Eye (tissue), 1 donor: ENCODE results near the gene RUSF1.
"Not testable (repeated sequence)": the region's sequence is repeated elsewhere in the genome, so short reads cannot be mapped to it uniquely, and the experiment has no call there.

Experiments used
- DNase-seq: peaks from one replicate; pipeline ENCODE4 v3.0.0-alpha.2; 2015

RUSF1 gene

GRCh38 chr16:31513884-31514283, 5.7 kb upstream of the RUSF1 start:
- no peak for DNase-seq

- DNase-seq = no peak
Measured at GRCh38 chr16:31513126-31513525, 4.9 kb upstream of the RUSF1 start.

- DNase-seq = no peak
Measured at GRCh38 chr16:31508706-31509195, 560 bp upstream of the RUSF1 start.

DNA sequence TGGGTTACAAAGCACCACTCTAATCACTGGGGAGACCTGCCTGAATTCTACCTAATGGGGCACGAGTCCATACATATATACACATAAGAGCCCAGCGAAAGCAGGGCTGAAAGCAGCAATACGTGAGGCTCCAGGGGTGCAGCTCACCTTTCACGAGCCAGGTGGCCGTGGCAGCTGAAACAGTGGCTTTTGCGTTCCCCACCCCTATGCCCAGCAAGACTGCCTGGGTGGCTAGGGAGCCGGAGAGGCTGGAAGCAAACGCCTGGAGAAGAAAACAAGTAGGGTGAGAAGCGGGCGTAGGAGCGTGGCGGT, 618 bp downstream of the RUSF1 start:
- no peak for DNase-seq

- no peak for DNase-seq
Measured at GRCh38 chr16:31505483-31505882, 2.7 kb downstream of the RUSF1 start.

DNA sequence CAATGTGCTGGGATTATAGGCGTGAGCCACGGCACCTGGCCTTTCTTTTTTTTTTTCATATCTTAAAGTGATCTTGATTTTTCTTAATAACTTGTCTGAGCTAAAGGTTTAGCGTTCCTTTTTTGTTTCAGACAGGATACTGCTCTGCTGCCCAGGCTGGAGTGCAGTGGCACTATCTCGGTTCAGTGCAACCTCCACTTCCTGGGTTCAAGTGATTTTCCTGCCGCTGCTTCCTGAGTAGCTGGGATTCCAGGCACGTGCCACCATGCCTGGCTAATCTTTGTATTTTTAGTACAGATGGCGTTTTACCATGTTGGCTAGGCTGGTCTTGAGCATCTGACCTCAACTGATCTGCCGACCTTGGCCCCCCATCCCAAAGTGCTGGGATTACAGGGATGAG, 4.0 kb downstream of the RUSF1 start:
- DNase-seq = no peak

DNA sequence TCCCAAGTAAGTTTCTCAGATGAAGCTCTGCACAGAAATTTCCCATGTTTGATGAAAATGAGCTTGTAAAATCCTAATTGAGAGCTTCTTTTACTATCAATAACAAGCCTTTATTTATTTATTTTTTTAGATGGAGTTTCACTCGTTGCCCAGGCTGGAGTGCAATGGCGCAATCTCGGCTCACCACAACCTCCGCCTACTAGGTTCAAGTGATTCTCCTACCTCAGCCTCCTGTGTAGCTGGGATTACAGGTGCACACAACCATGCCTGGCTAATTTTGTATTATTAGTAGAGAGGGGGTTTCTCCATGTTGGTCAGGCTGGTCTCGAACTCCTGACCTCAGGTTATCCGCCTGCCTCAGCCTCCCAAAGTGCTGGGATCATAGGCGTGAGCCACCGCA, 4.6 kb downstream of the RUSF1 start:
- not testable (repeated sequence) for DNase-seq

GRCh38 chr16:31502981-31503380, 5.2 kb downstream of the RUSF1 start:
- no peak for DNase-seq

- DNase-seq = no peak
Measured at GRCh38 chr16:31501966-31502348, 6.2 kb downstream of the RUSF1 start.

- DNase-seq = no peak
Measured at GRCh38 chr16:31501226-31501965, 6.8 kb downstream of the RUSF1 start.

- DNase-seq = no peak
Measured at GRCh38 chr16:31499928-31500327, 8.3 kb downstream of the RUSF1 start.

DNA sequence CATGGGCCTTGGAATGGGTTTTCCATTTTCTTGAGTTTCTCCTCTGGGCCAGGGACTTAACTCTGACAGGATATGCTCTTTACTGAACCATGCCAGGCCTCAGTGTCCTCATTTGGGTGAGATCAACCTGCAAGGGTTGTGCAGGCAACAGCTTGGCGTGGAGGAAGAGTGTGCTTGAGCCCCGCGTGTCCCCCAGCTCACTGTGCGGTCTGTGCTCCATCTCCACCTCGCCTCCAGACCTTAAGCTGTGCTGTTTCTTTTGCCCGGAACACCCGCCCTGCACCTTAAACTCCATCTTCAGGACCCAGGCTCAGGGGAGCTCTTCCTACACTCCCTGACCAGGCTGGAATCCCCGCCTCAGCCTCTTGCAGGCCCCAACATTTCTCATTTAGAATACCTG, 9.7 kb downstream of the RUSF1 start:
- DNase-seq = no peak

- no peak for DNase-seq
Measured at GRCh38 chr16:31496670-31497069, 11.5 kb downstream of the RUSF1 start.

GRCh38 chr16:31493506-31494125, 14.6 kb downstream of the RUSF1 start:
- no peak for DNase-seq

GRCh38 chr16:31491778-31492418, 16.3 kb downstream of the RUSF1 start:
- no peak for DNase-seq

GRCh38 chr16:31489616-31490584, 18.3 kb downstream of the RUSF1 start:
- no peak for DNase-seq

- no peak for DNase-seq
Measured at GRCh38 chr16:31489298-31489564, 19.0 kb downstream of the RUSF1 start.

GRCh38 chr16:31488468-31489297, 19.5 kb downstream of the RUSF1 start:
- DNase-seq = peak; percentile 61

DNA sequence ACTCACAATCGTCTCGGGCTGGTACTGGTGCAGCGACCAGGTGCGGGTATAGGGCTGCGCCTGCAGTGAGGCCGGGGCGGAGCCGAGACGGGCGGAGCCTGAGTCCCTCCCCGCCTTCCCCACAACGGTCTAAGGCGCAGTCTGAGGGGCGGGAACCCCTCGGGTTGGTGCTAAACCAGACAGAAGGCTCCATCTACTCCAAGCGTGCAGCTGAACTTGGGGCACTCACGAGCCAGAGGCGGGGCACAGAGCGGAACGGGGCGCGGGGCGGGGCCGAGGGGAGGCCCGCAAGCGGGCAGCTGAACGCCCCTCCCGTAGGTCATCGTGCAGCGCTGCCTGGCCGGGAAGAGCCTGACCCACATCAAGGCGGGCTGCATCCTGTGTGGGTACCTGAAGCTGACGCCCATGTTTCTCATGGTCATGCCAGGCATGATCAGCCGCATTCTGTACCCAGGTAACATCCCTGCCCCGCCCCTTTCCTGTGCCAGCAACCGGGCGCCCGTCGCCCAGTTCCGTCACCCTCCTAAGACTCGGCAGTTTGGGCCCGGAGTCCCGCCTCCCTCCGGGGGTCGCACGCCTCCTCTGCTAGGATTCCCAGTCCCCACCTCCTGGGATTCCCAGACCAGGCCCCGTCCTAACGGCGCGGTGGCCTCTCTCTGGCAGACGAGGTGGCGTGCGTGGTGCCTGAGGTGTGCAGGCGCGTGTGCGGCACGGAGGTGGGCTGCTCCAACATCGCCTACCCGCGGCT, 20.3 kb downstream of the RUSF1 start:
- DNase-seq = peak; percentile 75

DNA sequence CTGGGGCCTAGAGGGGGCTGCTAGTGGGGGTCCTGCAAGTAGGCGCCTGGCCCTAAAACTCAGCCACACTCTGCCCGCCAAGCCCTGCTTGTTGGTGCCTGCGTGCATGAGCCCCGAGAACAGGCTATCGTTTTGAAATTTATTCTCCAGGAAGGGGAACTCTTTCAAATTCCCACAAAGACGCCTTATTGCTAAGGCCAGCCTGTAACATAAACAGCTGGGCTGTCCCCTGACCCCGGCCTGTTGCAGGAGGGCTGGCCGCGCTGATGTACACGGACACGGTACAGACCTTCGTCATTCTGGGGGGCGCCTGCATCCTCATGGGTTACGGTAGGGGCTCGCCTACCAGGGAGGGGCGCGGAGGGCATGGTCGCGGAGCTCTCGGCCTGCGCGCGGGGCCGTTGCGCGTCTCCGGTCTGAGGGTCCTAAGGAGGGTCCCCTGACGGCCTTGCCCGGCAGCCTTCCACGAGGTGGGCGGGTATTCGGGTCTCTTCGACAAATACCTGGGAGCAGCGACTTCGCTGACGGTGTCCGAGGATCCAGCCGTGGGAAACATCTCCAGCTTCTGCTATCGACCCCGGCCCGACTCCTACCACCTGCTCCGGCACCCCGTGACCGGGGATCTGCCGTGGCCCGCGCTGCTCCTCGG, 21.0 kb downstream of the RUSF1 start:
- no peak for DNase-seq

- no peak for DNase-seq
Measured at GRCh38 chr16:31486045-31486444, 22.1 kb downstream of the RUSF1 start.
